ENCODE measurements around the gene PDGFRB.

Gene PDGFRB

GRCh38 chr5:150142185-150142958 is 13.3 kb downstream of the PDGFRB start:
- H3K27ac Mint-ChIP-seq = peak overlapping the region; percentile 97 to 99 (median 97)
- H3K36me3 Mint-ChIP-seq (ENCODE audit: low read depth) = peaks cover 7% of the 10 kb centered on the region
- TF ChIP-seq CTCF (IDR thresholded peaks at IDR 0.05; ENCODE audit: unreplicated experiment in 3 of 3) = no peak
- no peaks in the 10 kb centered on the region for H3K9me3 Mint-ChIP-seq
- H3K4me3 Mint-ChIP-seq = peak overlapping the region in 2 of 3 experiments; percentile 7 to 10
- H3K4me1 Mint-ChIP-seq = peaks cover 88% of the 10 kb centered on the region
- H3K27me3 Mint-ChIP-seq (ENCODE audit: low read depth) = no peaks in the 10 kb centered on the region

GRCh38 chr5:150141544-150142184 is 14.0 kb downstream of the PDGFRB start:
- Mint-ChIP-seq H3K4me1 (peaks cover 90% of the 10 kb centered on the region), H3K9me3 (no peaks in the 10 kb centered on the region), H3K27ac (peak overlapping the region; percentile 97 to 99 (median 97)), H3K27me3 (ENCODE audit: low read depth) (no peaks in the 10 kb centered on the region), H3K4me3 (peak overlapping the region; percentile 2 to 23 (median 5)), H3K36me3 (ENCODE audit: low read depth) (peaks cover 7% of the 10 kb centered on the region)
- no peak for TF ChIP-seq CTCF (IDR thresholded peaks at IDR 0.05; ENCODE audit: unreplicated experiment in 3 of 3)

GRCh38 chr5:150140830-150141229 is 14.8 kb downstream of the PDGFRB start:
- Mint-ChIP-seq H3K4me1 (peaks cover 81% of the 10 kb centered on the region), H3K27ac (peak overlapping the region; percentile 97 to 99 (median 97)), H3K36me3 (ENCODE audit: low read depth) (peaks cover 7% of the 10 kb centered on the region), H3K4me3 (peak overlapping the region; percentile 22 to 56 (median 44)), H3K27me3 (ENCODE audit: low read depth) (no peaks in the 10 kb centered on the region), H3K9me3 (no peaks in the 10 kb centered on the region)
- no peak for TF ChIP-seq CTCF (IDR thresholded peaks at IDR 0.05; ENCODE audit: unreplicated experiment in 3 of 3)

- Mint-ChIP-seq H3K4me3 (peak overlapping the region; percentile 58 to 75 (median 72)), H3K36me3 (ENCODE audit: low read depth) (peaks cover 20% of the 10 kb centered on the region), H3K27me3 (ENCODE audit: low read depth) (no peaks in the 10 kb centered on the region), H3K9me3 (no peaks in the 10 kb centered on the region), H3K27ac (peak overlapping the region; percentile 97 to 99 (median 97)), H3K4me1 (peaks cover 83% of the 10 kb centered on the region)
- no peak for TF ChIP-seq CTCF (IDR thresholded peaks at IDR 0.05; ENCODE audit: unreplicated experiment in 3 of 3)
Observed at GRCh38 chr5:150139334-150139733, 16.3 kb downstream of the PDGFRB start.

DNA sequence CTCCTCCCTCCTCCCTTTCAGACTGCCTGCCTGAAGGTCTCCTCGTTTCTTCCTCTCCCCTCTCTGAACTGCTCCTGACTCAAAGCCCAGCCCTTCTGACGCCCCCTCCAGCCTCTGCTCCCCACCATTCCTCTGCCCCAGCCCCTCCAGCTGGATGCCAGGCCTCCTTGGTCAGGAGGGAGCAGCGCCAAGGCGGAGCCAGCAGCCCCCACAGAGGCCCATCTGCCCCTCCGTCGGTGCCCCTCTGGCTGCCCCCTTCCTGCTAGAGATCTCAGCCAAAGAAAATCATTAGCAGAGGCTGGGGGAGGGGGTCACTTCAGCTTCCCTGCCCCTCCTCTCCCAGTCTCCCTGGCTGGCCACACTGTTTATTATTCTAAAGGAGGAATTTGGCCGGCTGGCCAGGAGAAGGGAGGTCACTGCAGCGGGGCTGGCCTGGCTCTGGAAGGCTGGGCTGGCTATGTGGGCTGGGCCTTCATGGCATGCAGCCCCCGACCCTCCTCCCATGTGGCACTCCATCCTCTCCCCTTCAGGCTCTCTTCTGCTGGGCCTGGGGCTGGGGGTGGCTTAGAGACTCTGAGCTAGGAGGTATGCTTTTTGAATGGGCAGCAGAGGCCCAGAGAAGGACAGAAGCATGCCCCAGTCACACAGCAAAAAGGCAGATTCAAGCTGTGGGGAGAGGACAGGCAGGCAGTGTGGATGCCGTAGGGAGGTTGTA is 16.9 kb downstream of the PDGFRB start:
- peaks cover 26% of the 10 kb centered on the region for H3K36me3 Mint-ChIP-seq (ENCODE audit: low read depth)
- H3K4me1 Mint-ChIP-seq = peaks cover 83% of the 10 kb centered on the region
- no peaks in the 10 kb centered on the region for H3K9me3 Mint-ChIP-seq
- H3K4me3 Mint-ChIP-seq = peak overlapping the region; percentile 61 to 75 (median 72)
- no peak for TF ChIP-seq CTCF (IDR thresholded peaks at IDR 0.05; ENCODE audit: unreplicated experiment in 3 of 3)
- no peaks in the 10 kb centered on the region for H3K27me3 Mint-ChIP-seq (ENCODE audit: low read depth)
- peak overlapping the region; percentile 97 to 99 (median 97) for H3K27ac Mint-ChIP-seq
